ENCODE data around the gene KCNA10. TPM values are rescaled to one million over a fixed set of nuclear protein-coding genes. Genes with fewer than 3 reads are reported as not detected.
"Not testable (repeated sequence)": the region's sequence is repeated elsewhere in the genome, so short reads cannot be mapped to it uniquely, and the experiment has no call there.

Gene KCNA10
- total RNA-seq, 1 experiment from 2014 or later = not detected

DNA sequence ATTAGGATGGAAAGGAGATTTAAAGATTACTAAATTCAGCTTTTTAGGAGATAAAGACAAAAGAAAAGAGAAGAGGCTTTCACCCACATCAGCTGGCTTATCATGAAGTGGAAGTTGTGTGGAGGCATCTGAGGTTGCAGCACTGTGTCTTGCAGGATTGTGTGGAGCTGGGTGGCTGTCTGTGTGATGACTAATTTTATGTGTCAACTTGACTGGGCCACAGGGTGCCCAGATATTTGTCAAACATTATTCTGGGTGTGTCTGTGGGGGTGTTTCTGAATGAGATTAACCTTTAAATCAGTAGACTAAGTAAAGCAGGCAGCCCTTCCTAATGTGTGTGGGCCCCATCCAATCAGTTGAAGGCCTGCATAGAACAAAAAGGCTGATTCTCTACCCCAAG, 3.9 kb downstream of the KCNA10 start:
- POLR2A ChIA-PET (ENCODE audit: low non-redundant PET) = no interaction called here
- DNase-seq (ENCODE audit: low spot score) = no peak
- H3K27ac ChIP-seq (ENCODE audit: low read depth, low read length, poor library complexity, severe bottlenecking) = no peak overlapping the region
- CTCF ChIA-PET = no interaction called here
- intact Hi-C loops (cut with micrococcal nuclease; ENCODE audit: unreplicated experiment) = no loop called here
- no peaks in the 10 kb centered on the region for H3K27me3 ChIP-seq (replicated peaks; ENCODE audit: insufficient read depth, low read depth, low read length, poor library complexity)
- no peak overlapping the region for H3K4me3 ChIP-seq (ENCODE audit: low read depth, low read length, poor library complexity, severe bottlenecking)
- H3K9me3 ChIP-seq (ENCODE audit: low read depth, low read length, poor library complexity, severe bottlenecking) = no peaks in the 10 kb centered on the region
- no TSS peak for BruUV-seq (replicated peaks)
- TF ChIP-seq CTCF (conservative IDR thresholded peaks at IDR 0.05; ENCODE audit: low read depth, low read length) (no peak), EZH2 (IDR thresholded peaks at IDR 0.05; ENCODE audit: borderline replicate concordance, low read depth, low read length, poor library complexity, severe bottlenecking) (no peak)
- H3K36me3 ChIP-seq (ENCODE audit: insufficient read depth, low read length, poor library complexity, severe bottlenecking) = no peaks in the 10 kb centered on the region
- H3K4me1 ChIP-seq (ENCODE audit: insufficient read depth, low read length, poor library complexity, severe bottlenecking) = no peaks in the 10 kb centered on the region

- no peak overlapping the region for H3K27ac ChIP-seq (ENCODE audit: low read depth, low read length, poor library complexity, severe bottlenecking)
- H3K36me3 ChIP-seq (ENCODE audit: insufficient read depth, low read length, poor library complexity, severe bottlenecking) = no peaks in the 10 kb centered on the region
- DNase-seq (ENCODE audit: low spot score) = no peak
- H3K27me3 ChIP-seq (replicated peaks; ENCODE audit: insufficient read depth, low read depth, low read length, poor library complexity) = no peaks in the 10 kb centered on the region
- POLR2A ChIA-PET (ENCODE audit: low non-redundant PET) = no interaction called here
- no TSS peak for BruUV-seq (replicated peaks)
- no peaks in the 10 kb centered on the region for H3K9me3 ChIP-seq (ENCODE audit: low read depth, low read length, poor library complexity, severe bottlenecking)
- no peak overlapping the region for H3K4me3 ChIP-seq (ENCODE audit: low read depth, low read length, poor library complexity, severe bottlenecking)
- CTCF ChIA-PET = interaction anchor here (0.6 kb wide), 1 partner anchor 42 kb away, joined by 4 read pairs; no protein-coding TSS in a partner anchor
- intact Hi-C loops (cut with micrococcal nuclease; ENCODE audit: unreplicated experiment) = no loop called here
- H3K4me1 ChIP-seq (ENCODE audit: insufficient read depth, low read length, poor library complexity, severe bottlenecking) = no peaks in the 10 kb centered on the region
- TF ChIP-seq CTCF (conservative IDR thresholded peaks at IDR 0.05; ENCODE audit: low read depth, low read length) = no peak
- no peak for TF ChIP-seq EZH2 (IDR thresholded peaks at IDR 0.05; ENCODE audit: borderline replicate concordance, low read depth, low read length, poor library complexity, severe bottlenecking)
Observed at GRCh38 chr1:110513511-110513910, 5.5 kb downstream of the KCNA10 start.

DNA sequence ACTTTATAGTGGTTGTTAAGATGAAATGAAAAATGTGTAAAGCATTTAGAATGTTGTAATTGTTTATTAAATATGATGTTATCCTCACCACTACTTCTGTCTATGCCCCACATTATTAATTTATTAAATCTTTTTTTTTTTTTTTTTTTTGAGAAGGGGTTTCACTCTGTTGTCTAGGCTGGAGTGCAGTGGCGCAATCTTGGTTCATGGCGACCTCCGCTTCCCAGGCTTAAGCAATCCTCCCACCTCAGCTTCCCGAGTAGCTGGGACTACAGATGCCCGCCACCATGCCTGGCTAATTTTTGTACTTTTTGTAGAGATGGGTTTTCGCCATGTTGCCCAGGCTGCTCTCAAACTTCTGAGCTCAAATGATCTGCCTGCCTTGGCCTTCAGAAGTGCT, 7.5 kb downstream of the KCNA10 start:
- no peaks in the 10 kb centered on the region for H3K9me3 ChIP-seq (ENCODE audit: low read depth, low read length, poor library complexity, severe bottlenecking)
- no peaks in the 10 kb centered on the region for H3K4me1 ChIP-seq (ENCODE audit: insufficient read depth, low read length, poor library complexity, severe bottlenecking)
- H3K36me3 ChIP-seq (ENCODE audit: insufficient read depth, low read length, poor library complexity, severe bottlenecking) = no peaks in the 10 kb centered on the region
- H3K4me3 ChIP-seq (ENCODE audit: low read depth, low read length, poor library complexity, severe bottlenecking) = no peak overlapping the region
- POLR2A ChIA-PET (ENCODE audit: low non-redundant PET) = no interaction called here
- BruUV-seq (replicated peaks) = no TSS peak
- CTCF ChIA-PET = no interaction called here
- no peaks in the 10 kb centered on the region for H3K27me3 ChIP-seq (replicated peaks; ENCODE audit: insufficient read depth, low read depth, low read length, poor library complexity)
- H3K27ac ChIP-seq (ENCODE audit: low read depth, low read length, poor library complexity, severe bottlenecking) = no peak overlapping the region
- DNase-seq (ENCODE audit: low spot score) = no peak
- TF ChIP-seq EZH2 (IDR thresholded peaks at IDR 0.05; ENCODE audit: borderline replicate concordance, low read depth, low read length, poor library complexity, severe bottlenecking) = no peak
- intact Hi-C loops (cut with micrococcal nuclease; ENCODE audit: unreplicated experiment) = no loop called here

GRCh38 chr1:110510921-110511320, 8.1 kb downstream of the KCNA10 start:
- H3K27me3 ChIP-seq (replicated peaks; ENCODE audit: insufficient read depth, low read depth, low read length, poor library complexity); H3K36me3 ChIP-seq (ENCODE audit: insufficient read depth, low read length, poor library complexity, severe bottlenecking); H3K27ac ChIP-seq (ENCODE audit: low read depth, low read length, poor library complexity, severe bottlenecking); H3K9me3 ChIP-seq (ENCODE audit: low read depth, low read length, poor library complexity, severe bottlenecking); H3K4me3 ChIP-seq (ENCODE audit: low read depth, low read length, poor library complexity, severe bottlenecking); POLR2A ChIA-PET (ENCODE audit: low non-redundant PET); CTCF ChIA-PET; intact Hi-C loops (cut with micrococcal nuclease; ENCODE audit: unreplicated experiment); BruUV-seq (replicated peaks); DNase-seq (ENCODE audit: low spot score); H3K4me1 ChIP-seq (ENCODE audit: insufficient read depth, low read length, poor library complexity, severe bottlenecking): not testable (repeated sequence)

Measured in A673 (cell line).